K562 (cell line): ENCODE results near the gene NTN1.

Source experiments
- EZH2 ChIP-seq: IDR thresholded peaks from 2 replicates; pipeline ENCODE4 v1.6.1; 2012; ENCODE audit warnings: low read depth, mild to moderate bottlenecking, inconsistent platforms, low read length, borderline replicate concordance
- SAP30 ChIP-seq: fragments of 200-600 bp; sonication (generic); IDR thresholded peaks from 2 replicates; pipeline ENCODE4 v1.6.1; 2012; ENCODE audit warnings: borderline replicate concordance, low read depth, mild to moderate bottlenecking, moderate library complexity, low read length, control low read depth, inconsistent platforms; ENCODE audit not compliant: insufficient read depth, poor library complexity, severe bottlenecking
- ZNF436 ChIP-seq: fragments of 250-450, 450-650 bp; sonication (Bioruptor Pico); formaldehyde crosslinking; IDR thresholded peaks from 2 replicates; pipeline ENCODE4 v1.7.0; 2020; ENCODE audit warnings: mild to moderate bottlenecking

DNA sequence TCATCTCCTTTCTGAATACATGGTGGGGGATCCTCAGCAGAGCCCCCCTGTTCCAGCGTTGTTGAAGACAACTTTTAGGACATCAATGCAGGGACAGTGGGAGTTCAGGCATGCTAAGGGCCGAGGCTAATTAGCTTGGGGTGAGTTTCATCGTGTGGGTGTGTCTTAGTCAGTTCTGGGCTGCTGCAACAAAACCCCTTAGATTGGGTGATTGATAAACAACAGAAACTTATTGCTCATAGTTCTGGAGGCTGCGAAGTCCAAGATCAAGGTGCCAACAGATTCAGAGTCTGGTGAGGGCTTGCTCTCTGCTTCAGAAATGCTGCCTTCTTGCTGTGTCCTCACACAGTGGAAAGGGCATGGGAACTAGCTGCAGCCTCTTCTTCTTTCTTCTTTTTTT is 214.0 kb downstream of the NTN1 start:
- no peak for TF ChIP-seq ZNF436 (CRISPR knock-in tag)
- no peak for TF ChIP-seq SAP30
- no peak for TF ChIP-seq EZH2
